Activated CD4-positive, alpha-beta T cell treated with anti-CD3 and anti-CD28 coated beads, Interleukin-2, amount 10 ng/mL, durations not matched to agents 24 days and 14 days (primary cell): ENCODE data around the gene SIPA1L2. TPM values are rescaled to one million over a fixed set of nuclear protein-coding genes. Genes with fewer than 3 reads are reported as not detected.

Experiments
- DNase-seq: peaks from one replicate; pipeline ENCODE4 v3.0.0; 2022
- H3K27ac Mint-ChIP-seq: one replicate; pipeline ENCODE4 v1.8.0; 2022; ENCODE audit warnings: mild to moderate bottlenecking, mixed read lengths
- H3K27me3 Mint-ChIP-seq: one replicate; pipeline ENCODE4 v1.8.0; 2022; ENCODE audit warnings: mixed read lengths
- H3K36me3 Mint-ChIP-seq: one replicate; pipeline ENCODE4 v1.8.0; 2022; ENCODE audit warnings: low read depth, mild to moderate bottlenecking, mixed read lengths
- H3K4me1 Mint-ChIP-seq: one replicate; pipeline ENCODE4 v1.8.0; 2021; ENCODE audit warnings: mixed read lengths
- H3K4me3 Mint-ChIP-seq: one replicate; pipeline ENCODE4 v1.8.0; 2022; ENCODE audit warnings: mild to moderate bottlenecking, moderate library complexity, mixed read lengths
- H3K9me3 Mint-ChIP-seq: one replicate; pipeline ENCODE4 v1.8.0; 2021; ENCODE audit warnings: mixed read lengths
- intact Hi-C: fragments of 100-400 bp; cut with micrococcal nuclease; formaldehyde crosslinking; loops from one replicate; pipeline ENCODE4 v1.15.1; 2023
- total RNA-seq: library from RNA; stranded (reverse); gene quantifications from 2 replicates; pipeline ENCODE4 v1.2.3, GENCODE V29; 2022

Gene SIPA1L2
- total RNA-seq, 1 donor from 2014 or later: 4.1 TPM

DNA sequence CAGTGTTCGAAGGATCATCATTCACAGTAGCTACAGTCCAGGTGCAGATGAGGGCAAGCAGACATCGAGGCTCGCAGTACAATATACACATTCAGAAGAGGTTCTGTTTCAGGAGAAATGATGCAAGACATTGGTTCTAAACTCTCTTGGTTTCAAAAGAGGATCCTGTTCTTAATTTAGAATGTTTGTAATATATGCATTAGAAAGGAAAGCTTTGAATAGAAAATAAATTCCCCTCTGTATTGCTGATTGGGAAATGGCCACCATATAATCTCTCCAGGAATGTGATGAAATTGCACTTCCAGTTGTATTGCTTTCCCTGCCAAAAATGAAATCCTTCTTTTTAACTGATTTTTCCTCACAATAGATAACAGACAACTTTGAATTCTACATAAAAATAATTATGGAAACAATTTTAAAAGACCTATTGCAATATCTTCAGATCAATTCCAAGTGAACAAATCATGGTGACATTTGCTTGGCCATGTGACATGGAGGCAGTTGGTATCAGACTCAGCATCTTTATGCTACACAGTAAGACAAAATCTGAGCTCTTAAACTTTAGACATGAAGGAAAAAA, 27.6 kb upstream of the SIPA1L2 start:
- DNase-seq: no peak
- Mint-ChIP-seq H3K36me3 (no peaks in the 10 kb centered on the region), H3K4me1 (peaks cover 4% of the 10 kb centered on the region), H3K9me3 (no peaks in the 10 kb centered on the region), H3K27ac (no peak overlapping the region), H3K27me3 (peaks cover 58% of the 10 kb centered on the region), H3K4me3 (no peak overlapping the region)
- intact Hi-C loops: no loop called here

DNA sequence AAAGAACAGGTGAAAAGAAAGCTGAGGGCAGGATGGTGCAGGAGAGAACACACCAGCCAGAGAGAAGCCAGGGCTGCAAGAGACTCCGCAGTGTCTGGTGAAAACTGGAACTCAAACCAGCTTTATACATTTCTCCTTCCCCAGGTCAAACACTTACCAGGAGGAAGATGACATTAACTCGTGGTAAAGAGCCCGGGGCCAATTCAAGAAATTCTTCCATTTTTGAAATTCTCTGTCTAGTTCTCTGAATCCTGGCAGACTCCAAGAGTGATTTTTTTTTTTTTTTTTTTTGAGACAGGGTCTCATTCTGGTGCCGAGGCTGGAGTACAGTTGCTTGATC, 25.8 kb upstream of the SIPA1L2 start:
- intact Hi-C loops: no loop called here
- Mint-ChIP-seq H3K36me3 (no peaks in the 10 kb centered on the region), H3K4me1 (peaks cover 4% of the 10 kb centered on the region), H3K27me3 (peaks cover 45% of the 10 kb centered on the region), H3K9me3 (no peaks in the 10 kb centered on the region), H3K27ac (no peak overlapping the region), H3K4me3 (no peak overlapping the region)
- DNase-seq: no peak

DNA sequence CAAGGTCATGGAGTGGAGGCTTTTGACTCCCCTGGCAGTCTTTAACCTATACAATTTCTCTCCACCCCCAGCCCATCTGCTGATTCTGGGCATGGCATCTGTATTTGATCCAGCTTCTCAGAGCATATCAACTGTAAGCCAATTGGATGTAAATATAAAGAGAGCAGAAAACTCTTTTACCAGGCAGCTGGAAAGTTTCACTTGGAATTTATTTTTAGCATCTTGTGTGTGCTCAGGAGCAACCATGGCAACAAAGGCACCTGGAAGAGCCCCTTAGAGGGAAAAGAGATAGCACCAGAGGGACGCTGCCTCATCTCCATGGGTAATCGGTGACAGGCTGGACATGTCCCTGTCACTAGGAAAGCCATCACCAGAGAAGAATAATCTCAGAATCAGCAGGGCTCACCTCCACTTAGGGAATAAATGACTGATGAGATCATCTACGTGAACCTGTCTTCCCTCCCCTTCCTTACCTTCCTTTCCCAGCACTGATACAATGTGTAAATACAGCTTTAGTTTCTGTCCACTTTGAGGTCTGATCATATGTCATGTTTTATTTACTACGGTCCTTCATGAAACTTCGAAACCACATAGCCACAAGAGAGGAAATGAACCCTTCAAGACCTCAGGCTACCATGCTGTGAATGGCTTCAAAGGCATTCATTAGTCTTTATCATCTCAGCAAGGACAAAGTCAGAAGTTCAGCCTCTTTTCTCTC, 25.3 kb upstream of the SIPA1L2 start:
- no peak for DNase-seq
- peaks cover 41% of the 10 kb centered on the region for H3K27me3 Mint-ChIP-seq
- intact Hi-C loops: no loop called here
- H3K9me3 Mint-ChIP-seq: no peaks in the 10 kb centered on the region
- no peaks in the 10 kb centered on the region for H3K36me3 Mint-ChIP-seq
- H3K27ac Mint-ChIP-seq: no peak overlapping the region
- peaks cover 4% of the 10 kb centered on the region for H3K4me1 Mint-ChIP-seq
- H3K4me3 Mint-ChIP-seq: no peak overlapping the region

DNA sequence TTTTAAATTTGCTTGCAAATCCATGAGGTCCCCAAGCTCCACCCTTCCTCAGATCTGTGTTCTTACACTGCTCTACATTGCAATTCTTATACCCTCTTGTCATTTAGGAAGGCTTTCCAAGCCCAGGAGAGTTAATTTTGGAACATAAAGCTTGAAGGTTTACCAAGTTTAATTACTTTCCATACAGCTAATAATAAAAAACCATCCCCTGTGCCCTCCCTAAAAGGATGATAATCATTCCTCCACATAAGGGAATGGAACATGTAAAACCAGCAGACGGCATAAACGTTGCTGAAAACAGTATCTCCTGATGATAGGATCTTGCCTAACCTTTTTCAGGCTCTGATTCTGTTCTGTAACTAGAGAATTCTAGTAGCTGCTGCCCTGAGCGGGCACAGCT, 23.9 kb upstream of the SIPA1L2 start:
- peaks cover 33% of the 10 kb centered on the region for H3K27me3 Mint-ChIP-seq
- intact Hi-C loops: no loop called here
- H3K36me3 Mint-ChIP-seq: no peaks in the 10 kb centered on the region
- no peak for DNase-seq
- H3K4me1 Mint-ChIP-seq: peaks cover 4% of the 10 kb centered on the region
- H3K27ac Mint-ChIP-seq: no peak overlapping the region
- no peak overlapping the region for H3K4me3 Mint-ChIP-seq
- H3K9me3 Mint-ChIP-seq: no peaks in the 10 kb centered on the region

DNA sequence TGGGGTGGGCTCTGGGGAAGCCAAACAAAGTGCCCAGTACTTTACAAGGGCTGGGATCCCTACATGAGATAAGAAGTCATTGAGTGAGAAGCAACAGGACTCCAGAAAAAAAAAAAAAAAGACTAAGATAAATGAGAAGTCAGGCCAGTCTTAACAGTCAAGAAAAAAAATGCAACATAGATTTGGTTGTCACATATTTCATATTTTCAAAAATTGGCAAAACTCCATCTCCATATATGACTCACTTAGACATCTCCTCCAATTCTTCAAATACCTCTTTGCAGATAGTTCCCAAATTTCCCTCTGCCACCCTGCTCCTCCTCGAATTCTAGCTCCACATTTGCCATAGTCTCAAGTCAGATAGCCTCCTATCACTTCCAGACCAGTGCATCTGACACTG, 20.9 kb upstream of the SIPA1L2 start:
- intact Hi-C loops: no loop called here
- H3K36me3 Mint-ChIP-seq: no peaks in the 10 kb centered on the region
- no peak overlapping the region for H3K4me3 Mint-ChIP-seq
- peaks cover 19% of the 10 kb centered on the region for H3K27me3 Mint-ChIP-seq
- no peak overlapping the region for H3K27ac Mint-ChIP-seq
- H3K4me1 Mint-ChIP-seq: peaks cover 4% of the 10 kb centered on the region
- DNase-seq: no peak
- no peaks in the 10 kb centered on the region for H3K9me3 Mint-ChIP-seq

DNA sequence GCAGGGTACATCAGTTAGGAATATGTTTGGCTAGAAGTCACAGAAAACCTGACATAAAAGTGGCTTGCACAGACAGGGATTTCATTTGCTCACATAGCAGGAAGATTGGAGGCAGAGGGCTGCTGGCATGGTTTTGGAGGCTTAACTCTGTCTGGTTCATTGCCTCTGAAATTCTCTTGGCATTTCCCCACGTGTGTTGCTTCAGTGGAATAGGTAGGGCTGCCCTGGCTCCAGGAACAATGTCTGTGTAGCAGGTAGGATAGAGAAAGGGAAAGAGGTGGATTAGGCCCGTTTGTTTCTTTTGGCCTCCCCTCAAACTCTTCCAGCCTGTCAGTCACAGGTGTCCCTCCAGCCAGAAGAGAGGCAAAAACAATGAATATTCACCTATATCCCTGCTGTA, 20.5 kb upstream of the SIPA1L2 start:
- H3K4me1 Mint-ChIP-seq: peaks cover 3% of the 10 kb centered on the region
- intact Hi-C loops: no loop called here
- no peak overlapping the region for H3K27ac Mint-ChIP-seq
- DNase-seq: no peak
- no peak overlapping the region for H3K4me3 Mint-ChIP-seq
- no peaks in the 10 kb centered on the region for H3K36me3 Mint-ChIP-seq
- no peaks in the 10 kb centered on the region for H3K9me3 Mint-ChIP-seq
- peaks cover 17% of the 10 kb centered on the region for H3K27me3 Mint-ChIP-seq

DNA sequence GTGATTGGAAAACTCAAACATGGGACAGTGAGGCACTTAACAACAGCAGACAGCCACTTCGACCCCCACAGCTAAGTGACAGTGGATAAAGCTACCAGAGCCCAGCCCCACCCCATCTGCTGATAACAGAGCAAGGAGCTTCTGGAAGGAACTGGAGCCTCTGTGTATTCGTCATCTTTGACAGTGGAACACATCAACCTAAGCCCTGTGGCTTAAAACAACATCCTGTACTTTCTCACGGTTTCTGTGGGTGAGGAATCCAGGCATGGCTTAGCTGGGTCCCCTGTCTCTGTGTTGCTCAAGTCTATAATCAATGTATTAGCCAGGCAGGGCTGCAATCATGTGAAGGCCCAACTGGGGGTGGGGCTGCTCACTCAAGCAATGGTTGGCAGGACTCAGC, 18.4 kb upstream of the SIPA1L2 start:
- Mint-ChIP-seq H3K4me1 (no peaks in the 10 kb centered on the region), H3K27me3 (peaks cover 8% of the 10 kb centered on the region), H3K9me3 (no peaks in the 10 kb centered on the region), H3K27ac (no peak overlapping the region), H3K4me3 (no peak overlapping the region), H3K36me3 (no peaks in the 10 kb centered on the region)
- intact Hi-C loops: no loop called here
- no peak for DNase-seq

DNA sequence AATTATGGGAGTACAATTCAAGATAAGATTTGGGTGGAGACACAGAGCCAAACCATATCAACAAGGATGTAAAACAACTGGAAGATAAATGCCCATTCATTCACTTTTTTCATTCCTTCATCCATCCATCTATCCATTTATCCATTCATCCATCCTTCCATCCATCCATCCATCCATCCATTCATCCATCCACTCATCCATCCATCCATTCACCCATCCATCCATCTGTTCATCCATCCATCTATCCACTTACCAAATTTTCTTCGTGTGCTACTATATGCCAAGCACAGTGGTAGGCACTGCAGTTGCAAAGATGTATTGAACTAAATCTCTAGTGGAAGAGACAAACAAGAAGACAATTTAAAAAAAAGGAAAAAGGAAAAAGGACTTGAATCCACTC, 14.3 kb upstream of the SIPA1L2 start:
- intact Hi-C loops: no loop called here
- no peaks in the 10 kb centered on the region for H3K4me1 Mint-ChIP-seq
- H3K27ac Mint-ChIP-seq: no peak overlapping the region
- no peak overlapping the region for H3K4me3 Mint-ChIP-seq
- no peak for DNase-seq
- no peaks in the 10 kb centered on the region for H3K9me3 Mint-ChIP-seq
- no peaks in the 10 kb centered on the region for H3K36me3 Mint-ChIP-seq
- peaks cover 7% of the 10 kb centered on the region for H3K27me3 Mint-ChIP-seq

DNA sequence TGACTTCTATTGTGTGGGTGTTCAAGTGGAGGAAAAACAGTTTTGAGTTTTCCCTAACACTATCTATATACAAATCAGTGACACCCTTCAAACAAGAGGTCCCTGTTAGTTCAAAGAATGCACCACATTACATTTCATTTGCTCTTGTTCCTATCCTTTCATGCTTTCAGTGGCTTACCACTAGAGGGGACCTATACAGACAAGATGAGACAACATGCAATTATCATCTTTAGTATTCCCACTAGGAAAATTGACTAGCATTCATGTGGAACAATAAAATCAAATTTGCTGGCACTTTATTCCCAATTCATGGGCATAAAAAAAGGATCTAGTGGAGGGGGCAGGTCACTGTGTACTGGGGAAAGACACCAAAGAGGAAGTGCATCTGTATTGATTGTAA, 13.3 kb upstream of the SIPA1L2 start:
- Mint-ChIP-seq H3K9me3 (no peaks in the 10 kb centered on the region), H3K36me3 (no peaks in the 10 kb centered on the region), H3K4me3 (no peak overlapping the region), H3K27me3 (peaks cover 7% of the 10 kb centered on the region), H3K27ac (no peak overlapping the region), H3K4me1 (no peaks in the 10 kb centered on the region)
- no peak for DNase-seq
- intact Hi-C loops: no loop called here

DNA sequence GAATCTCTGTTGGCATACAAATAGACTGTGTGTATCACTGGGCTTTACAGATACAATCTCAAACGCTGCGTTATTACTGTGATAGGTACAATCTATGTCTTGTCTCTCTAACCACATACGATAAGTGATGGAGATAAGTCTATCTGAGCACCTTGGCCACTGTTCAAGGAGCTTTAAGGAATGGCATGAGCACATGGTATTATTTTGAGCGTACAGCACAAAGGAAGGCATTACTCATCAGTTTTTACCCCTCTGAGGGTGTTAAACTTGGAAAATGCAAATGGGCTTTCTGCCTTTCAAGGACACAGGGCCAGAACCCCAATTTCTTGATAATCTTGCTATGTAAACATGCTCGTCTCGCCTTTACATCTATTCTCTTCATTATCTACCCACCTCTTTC, 11.6 kb upstream of the SIPA1L2 start:
- H3K36me3 Mint-ChIP-seq: no peaks in the 10 kb centered on the region
- intact Hi-C loops: no loop called here
- no peak overlapping the region for H3K27ac Mint-ChIP-seq
- no peaks in the 10 kb centered on the region for H3K4me1 Mint-ChIP-seq
- DNase-seq: no peak
- no peaks in the 10 kb centered on the region for H3K9me3 Mint-ChIP-seq
- peaks cover 7% of the 10 kb centered on the region for H3K27me3 Mint-ChIP-seq
- no peak overlapping the region for H3K4me3 Mint-ChIP-seq

DNA sequence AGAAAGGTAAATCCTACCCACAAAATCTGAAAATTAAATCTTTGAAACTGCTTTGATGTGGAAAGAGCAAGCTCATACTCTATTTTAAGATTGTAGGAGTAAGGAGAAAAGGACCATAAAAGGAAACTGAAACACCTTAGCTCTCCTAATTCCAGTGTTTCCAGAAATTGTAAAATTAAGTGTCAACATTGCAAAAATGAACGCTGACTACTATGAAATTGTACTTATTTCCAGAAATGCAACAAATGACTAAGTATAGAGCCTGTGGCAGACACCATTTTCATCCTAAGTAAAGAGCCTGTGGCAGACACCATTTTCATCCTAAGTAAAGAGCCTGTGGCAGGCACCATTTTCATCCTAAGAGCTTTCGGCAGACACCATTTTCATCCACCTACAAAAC, 6.9 kb upstream of the SIPA1L2 start:
- no peak for DNase-seq
- no peaks in the 10 kb centered on the region for H3K36me3 Mint-ChIP-seq
- no peak overlapping the region for H3K27ac Mint-ChIP-seq
- intact Hi-C loops: loop anchor here (5.0 to 10.0 kb wide), 3 partner anchors 171 to 668 kb away; partner anchors contain the start of gene MAP10
- H3K9me3 Mint-ChIP-seq: no peaks in the 10 kb centered on the region
- no peaks in the 10 kb centered on the region for H3K4me1 Mint-ChIP-seq
- H3K27me3 Mint-ChIP-seq: peaks cover 25% of the 10 kb centered on the region
- H3K4me3 Mint-ChIP-seq: no peak overlapping the region

DNA sequence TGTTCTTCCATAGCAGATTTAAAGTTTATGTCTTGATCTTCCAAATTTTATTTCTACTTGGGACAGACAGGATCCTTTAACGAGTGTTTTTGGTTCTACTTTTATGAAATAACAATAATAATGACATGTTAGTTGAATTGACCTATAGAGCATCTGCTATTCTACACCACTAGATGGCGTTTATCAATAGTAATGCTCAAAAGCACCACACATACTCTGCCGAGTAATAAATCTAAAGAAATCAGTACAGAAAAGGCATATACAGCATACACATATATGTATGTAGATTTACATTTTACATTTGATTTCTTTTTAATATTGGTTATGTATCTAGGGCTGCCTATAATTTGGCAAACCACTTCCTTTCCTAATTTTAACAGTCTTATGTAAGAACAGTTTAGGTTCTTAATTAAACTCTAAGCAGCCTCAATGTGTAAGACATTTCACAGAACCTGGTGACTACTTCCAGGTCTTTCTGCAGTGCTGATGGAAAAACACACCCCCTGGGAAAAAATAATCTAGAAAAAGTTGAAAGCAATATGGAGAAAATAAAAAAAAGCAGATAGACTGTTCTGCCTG, 5.9 kb upstream of the SIPA1L2 start:
- peaks cover 4% of the 10 kb centered on the region for H3K4me1 Mint-ChIP-seq
- DNase-seq: no peak
- H3K9me3 Mint-ChIP-seq: no peaks in the 10 kb centered on the region
- no peak overlapping the region for H3K4me3 Mint-ChIP-seq
- intact Hi-C loops: loop anchor here (2.0 to 10.0 kb wide), 6 partner anchors 171 to 669 kb away; partner anchors contain the start of gene MAP10
- H3K27ac Mint-ChIP-seq: no peak overlapping the region
- H3K27me3 Mint-ChIP-seq: peaks cover 28% of the 10 kb centered on the region
- no peaks in the 10 kb centered on the region for H3K36me3 Mint-ChIP-seq

DNA sequence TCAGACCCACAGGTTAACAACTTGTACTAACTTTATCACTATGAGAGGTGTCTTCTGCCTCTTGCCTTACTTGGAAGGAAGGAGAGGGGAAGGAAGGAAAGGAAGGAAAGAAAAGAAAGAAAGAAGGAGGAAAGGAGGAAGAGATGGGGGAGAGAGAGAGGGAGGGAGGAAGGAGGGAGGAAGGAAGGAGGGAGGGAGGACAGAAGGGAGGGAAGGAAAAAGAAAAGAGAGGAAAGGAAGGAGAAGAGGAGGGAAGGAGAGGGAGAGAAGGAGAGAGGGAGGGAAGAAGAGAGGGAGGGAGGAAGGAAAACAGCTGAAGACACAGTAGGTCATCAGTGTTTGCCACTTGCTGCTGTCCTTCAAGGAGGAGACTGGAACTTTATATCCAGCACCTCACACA, 5.3 kb upstream of the SIPA1L2 start:
- Mint-ChIP-seq H3K4me3 (no peak overlapping the region), H3K36me3 (no peaks in the 10 kb centered on the region), H3K4me1 (peaks cover 8% of the 10 kb centered on the region), H3K9me3 (no peaks in the 10 kb centered on the region), H3K27me3 (peaks cover 32% of the 10 kb centered on the region), H3K27ac (no peak overlapping the region)
- no peak for DNase-seq
- intact Hi-C loops: loop anchor here (2.0 to 10.0 kb wide), 6 partner anchors 172 to 670 kb away; partner anchors contain the start of gene MAP10

DNA sequence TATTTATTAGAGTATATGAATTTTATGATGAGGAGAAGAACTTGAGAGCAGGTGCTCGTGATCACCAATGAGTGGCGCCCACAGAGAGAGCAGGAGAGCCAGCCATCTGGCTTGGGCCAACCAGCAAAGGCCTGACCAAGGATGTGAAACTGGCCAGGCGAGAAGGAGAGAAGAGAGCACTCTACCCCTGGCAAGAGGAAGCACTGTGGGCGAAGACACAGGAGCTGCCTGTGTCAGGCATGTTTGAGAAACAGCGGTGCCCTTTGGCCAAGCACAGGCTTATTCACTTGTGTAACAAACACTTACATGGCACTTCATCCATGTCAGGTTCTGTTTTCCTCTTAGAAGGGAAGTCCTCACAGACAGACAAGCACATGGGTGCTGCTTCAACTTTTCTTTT, 4.2 kb upstream of the SIPA1L2 start:
- no peak overlapping the region for H3K27ac Mint-ChIP-seq

More for the DNA sequence above, 4.2 kb upstream of the SIPA1L2 start:
- Mint-ChIP-seq H3K27me3 (peaks cover 35% of the 10 kb centered on the region), H3K9me3 (no peaks in the 10 kb centered on the region), H3K4me1 (peaks cover 11% of the 10 kb centered on the region), H3K4me3 (no peak overlapping the region), H3K36me3 (no peaks in the 10 kb centered on the region)
- DNase-seq: no peak
- intact Hi-C loops: loop anchor here (2.0 to 10.0 kb wide), 5 partner anchors 391 to 671 kb away; no protein-coding TSS in a partner anchor
